Measurements from ENCODE around the gene TXNDC9. TPM values are rescaled to one million over a fixed set of nuclear protein-coding genes. Genes with fewer than 3 reads are reported as not detected.

TXNDC9 gene
- total RNA-seq (1 to 10 TPM; 8.3 TPM), total RNA-seq (12.5 to 76.0 (median 36.5) reads per million in 172 experiments)
- 27.2 TPM for polyA plus RNA-seq (2013, experiment 1 of 2)
- polyA plus RNA-seq (2013, experiment 2 of 2), result 27.0 TPM

- Mint-ChIP-seq H3K9me3 (no peaks in the 10 kb centered on the region), H3K27me3 (no peaks in the 10 kb centered on the region), H3K4me1 (ENCODE audit: low read depth) (peaks cover 29% of the 10 kb centered on the region), H3K36me3 (ENCODE audit: low read depth) (peaks cover 21% of the 10 kb centered on the region), H3K27ac (no peak within 1 kb of the TSS), H3K4me3 (no peak within 1 kb of the TSS)
- H3K27ac ChIP-seq (ENCODE audit: low read depth in 1 of 2, low read length in 2 of 2), result peak within 1 kb of the TSS; percentile 72 to 79
- no peaks in the 10 kb centered on the region for H3K27me3 ChIP-seq (ENCODE audit: control insufficient read depth in 1 of 2, insufficient read depth in 2 of 2, low read length in 2 of 2)
- ChIA-PET CTCF (interaction anchor here (0.6 to 2.4 kb wide), 16 partner anchors 10 to 731 kb away, joined by 3 to 11 read pairs (median 4); partner anchors contain the start of genes C2orf15, COA5, LIPT1 and MITD1), POLR2A (interaction anchor here (0.7 to 3.8 kb wide), 10 partner anchors 9 to 1333 kb away, joined by 3 to 33 read pairs (median 10); partner anchors contain the start of genes C2orf15, LIPT1, MITD1 and MRPL30)
- intact Hi-C loops (cut with DNase I, micrococcal nuclease), result loop anchor here (1.0 to 10.0 kb wide), 4 partner anchors 155 to 1691 kb away; partner anchors contain the start of genes MITD1 (in 2 of the 2), MRPL30 (in 2 of the 2), C2orf15 (in 1 of the 2) and COX5B (in 1 of the 2)
- TF ChIP-seq, protein P1, sequence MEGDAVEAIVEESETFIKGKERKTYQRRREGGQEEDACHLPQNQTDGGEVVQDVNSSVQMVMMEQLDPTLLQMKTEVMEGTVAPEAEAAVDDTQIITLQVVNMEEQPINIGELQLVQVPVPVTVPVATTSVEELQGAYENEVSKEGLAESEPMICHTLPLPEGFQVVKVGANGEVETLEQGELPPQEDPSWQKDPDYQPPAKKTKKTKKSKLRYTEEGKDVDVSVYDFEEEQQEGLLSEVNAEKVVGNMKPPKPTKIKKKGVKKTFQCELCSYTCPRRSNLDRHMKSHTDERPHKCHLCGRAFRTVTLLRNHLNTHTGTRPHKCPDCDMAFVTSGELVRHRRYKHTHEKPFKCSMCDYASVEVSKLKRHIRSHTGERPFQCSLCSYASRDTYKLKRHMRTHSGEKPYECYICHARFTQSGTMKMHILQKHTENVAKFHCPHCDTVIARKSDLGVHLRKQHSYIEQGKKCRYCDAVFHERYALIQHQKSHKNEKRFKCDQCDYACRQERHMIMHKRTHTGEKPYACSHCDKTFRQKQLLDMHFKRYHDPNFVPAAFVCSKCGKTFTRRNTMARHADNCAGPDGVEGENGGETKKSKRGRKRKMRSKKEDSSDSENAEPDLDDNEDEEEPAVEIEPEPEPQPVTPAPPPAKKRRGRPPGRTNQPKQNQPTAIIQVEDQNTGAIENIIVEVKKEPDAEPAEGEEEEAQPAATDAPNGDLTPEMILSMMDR (IDR thresholded peaks at IDR 0.05), result no peak
- H3K9me3 ChIP-seq (ENCODE audit: control insufficient read depth in 1 of 2, insufficient read depth in 1 of 2, low read length in 2 of 2), result no peaks in the 10 kb centered on the region
- peaks cover 21% of the 10 kb centered on the region for H3K36me3 ChIP-seq (ENCODE audit: insufficient read depth, low read length)
- ATAC-seq (ENCODE audit: poor library complexity) (peak; percentile 83), DNase-seq (peak; percentile 94 to 99 (median 96))
- peaks cover 30% of the 10 kb centered on the region for H3K4me1 ChIP-seq (ENCODE audit: insufficient read depth, low read length)
- H3K4me3 ChIP-seq (ENCODE audit: low read length), result peak within 1 kb of the TSS; percentile 89
These were observed at the start of gene TXNDC9 for GRCh38 chr2:99335911-99336803. Gene TXNDC9 (minus strand): TSS chr2:99336333. CDS start chr2:99333210, 3,123 bp downstream.

DNA sequence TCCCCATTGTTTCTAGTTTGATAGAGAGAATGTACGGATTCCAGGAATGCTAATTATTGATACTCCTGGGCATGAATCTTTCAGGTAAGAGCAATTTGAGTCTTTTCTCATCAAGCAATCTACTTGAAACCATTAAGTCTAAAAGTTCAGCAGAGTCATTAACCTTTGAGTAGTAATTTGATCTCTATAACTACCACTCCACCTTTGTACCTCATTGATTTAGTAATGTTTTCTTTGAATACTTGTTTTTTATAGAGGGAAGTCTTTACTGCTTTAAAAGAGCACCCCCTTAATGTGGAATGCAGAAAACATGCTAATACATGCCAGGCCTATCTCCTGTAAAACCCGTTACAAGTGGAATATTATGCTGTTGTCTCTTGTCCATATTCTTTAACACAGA lies 46.0 kb upstream of the TXNDC9 start:
- Mint-ChIP-seq H3K27me3 (no peaks in the 10 kb centered on the region), H3K4me1 (ENCODE audit: low read depth) (no peaks in the 10 kb centered on the region), H3K36me3 (ENCODE audit: low read depth) (peaks cover 94% of the 10 kb centered on the region), H3K4me3 (no peak overlapping the region), H3K27ac (no peak overlapping the region), H3K9me3 (no peaks in the 10 kb centered on the region)
- TF ChIP-seq, protein P1 (IDR thresholded peaks at IDR 0.05), result no peak
- ATAC-seq (ENCODE audit: poor library complexity) (no peak), DNase-seq (no peak)
- POLR2A ChIA-PET, result no interaction called here
- CTCF ChIA-PET, result interaction anchor here (1.1 kb wide), 1 partner anchor 47 kb away, joined by 3 read pairs; no protein-coding TSS in a partner anchor
- no peak overlapping the region for H3K4me3 ChIP-seq (ENCODE audit: low read length)
- no peak overlapping the region for H3K27ac ChIP-seq (ENCODE audit: low read depth in 1 of 2, low read length in 2 of 2)
- intact Hi-C loops (cut with DNase I, micrococcal nuclease), result no loop called here
- H3K36me3 ChIP-seq (ENCODE audit: insufficient read depth, low read length), result peaks cover 62% of the 10 kb centered on the region
- H3K9me3 ChIP-seq (ENCODE audit: control insufficient read depth in 1 of 2, insufficient read depth in 1 of 2, low read length in 2 of 2), result no peaks in the 10 kb centered on the region
- no peaks in the 10 kb centered on the region for H3K27me3 ChIP-seq (ENCODE audit: control insufficient read depth in 1 of 2, insufficient read depth in 2 of 2, low read length in 2 of 2)
- no peaks in the 10 kb centered on the region for H3K4me1 ChIP-seq (ENCODE audit: insufficient read depth, low read length)

GRCh38 chr2:99380376-99381010 lies 44.4 kb upstream of the TXNDC9 start:
- H3K4me3 Mint-ChIP-seq, result no peak overlapping the region
- H3K27ac Mint-ChIP-seq, result peak overlapping the region; percentile 42
- peaks cover 72% of the 10 kb centered on the region for H3K36me3 ChIP-seq (ENCODE audit: insufficient read depth, low read length)
- no peaks in the 10 kb centered on the region for H3K9me3 ChIP-seq (ENCODE audit: control insufficient read depth in 1 of 2, insufficient read depth in 1 of 2, low read length in 2 of 2)
- H3K27me3 Mint-ChIP-seq, result no peaks in the 10 kb centered on the region
- intact Hi-C loops (cut with DNase I, micrococcal nuclease), result no loop called here
- H3K4me3 ChIP-seq (ENCODE audit: low read length), result no peak overlapping the region
- no peaks in the 10 kb centered on the region for H3K4me1 ChIP-seq (ENCODE audit: insufficient read depth, low read length)
- H3K27ac ChIP-seq (ENCODE audit: low read depth in 1 of 2, low read length in 2 of 2), result no peak overlapping the region
- ATAC-seq (ENCODE audit: poor library complexity) (no peak), DNase-seq (no peak)
- peaks cover 98% of the 10 kb centered on the region for H3K36me3 Mint-ChIP-seq (ENCODE audit: low read depth)
- H3K9me3 Mint-ChIP-seq, result no peaks in the 10 kb centered on the region
- no peaks in the 10 kb centered on the region for H3K27me3 ChIP-seq (ENCODE audit: control insufficient read depth in 1 of 2, insufficient read depth in 2 of 2, low read length in 2 of 2)
- CTCF ChIA-PET, result interaction anchor here (0.5 to 1.3 kb wide), 2 partner anchors 23 to 28 kb away, joined by 3 read pairs; no protein-coding TSS in a partner anchor
- POLR2A ChIA-PET, result no interaction called here
- no peaks in the 10 kb centered on the region for H3K4me1 Mint-ChIP-seq (ENCODE audit: low read depth)
- TF ChIP-seq, protein P1 (IDR thresholded peaks at IDR 0.05), result no peak
